B cell (primary cell): ENCODE measurements around the gene SHLD2. TPM values are rescaled to one million over a fixed set of nuclear protein-coding genes. Genes with fewer than 3 reads are reported as not detected.
"Not testable (repeated sequence)": the region's sequence is repeated elsewhere in the genome, so short reads cannot be mapped to it uniquely, and the experiment has no call there.

ENCODE experiments used
- ATAC-seq: fragments of 200-7000 bp; cut with Tn5 transposase; one replicate; pipeline ENCODE4 v1.10.0; 2021; ENCODE audit warnings: low read depth, mild to moderate bottlenecking, moderate number of reproducible peaks, moderate library complexity
- CTCF ChIA-PET: fragments of 350-600 bp; sonication (Branson Sonifier 250); formaldehyde crosslinking; loops from one replicate; lab custom pipeline; 2021; ENCODE audit warnings: antibody characterized with exemption, inconsistent platforms; lab: Charles Lee
- POLR2A ChIA-PET: fragments of 350-600 bp; sonication (Branson Sonifier 250); formaldehyde crosslinking; loops from one replicate; lab custom pipeline; 2021; ENCODE audit warnings: antibody characterized with exemption; lab: Charles Lee
- DNase-seq: peaks from one replicate; pipeline ENCODE4 v3.0.0; 2013
- H2AFZ ChIP-seq: 2 replicates; pipeline ENCODE4 v1.6.1; 2012; ENCODE audit warnings: mild to moderate bottlenecking, low read depth, low read length; ENCODE audit not compliant: insufficient read depth, poor library complexity, severe bottlenecking
- H3K27ac ChIP-seq, 2 donors: 1 replicate in 1 of 2; 2 replicates in 1 of 2; pipeline ENCODE4 v1.5.1; 2012 to 2013; ENCODE audit warnings: low read length in 2 of 2, mild to moderate bottlenecking in 2 of 2, moderate library complexity in 1 of 2
- H3K27me3 ChIP-seq, 4 experiments: fragments of 200-600 bp in 1 of 4; sonication (generic) in 1 of 4; replicated peaks in 1 of 4; 1 replicate in 2 of 4; 2 replicates in 2 of 4; pipeline versions ENCODE4 v1.6.1 to v1.7.0; 2013 to 2016; ENCODE audit warnings: low read length in 3 of 4, mild to moderate bottlenecking in 2 of 4, mixed read lengths in 1 of 4, moderate library complexity in 1 of 4; ENCODE audit not compliant: insufficient read depth in 4 of 4, control insufficient read depth in 3 of 4; ENCODE audit errors: control extremely low read depth in 1 of 4
- H3K36me3 ChIP-seq, 2 experiments: replicated peaks in 1 of 2; 1 replicate in 1 of 2; 2 replicates in 1 of 2; pipeline versions ENCODE4 v1.6.1 to v1.7.1; 2013; ENCODE audit warnings: low read length in 1 of 2; ENCODE audit not compliant: insufficient read depth in 2 of 2, control insufficient read depth in 1 of 2; ENCODE audit errors: control extremely low read depth in 1 of 2, extremely low read depth in 1 of 2
- H3K4me1 ChIP-seq, 2 donors: fragments of 200-600 bp in 1 of 2; sonication (generic) in 1 of 2; 1 replicate in 1 of 2; 2 replicates in 1 of 2; pipeline versions ENCODE4 v1.5.1 to v1.6.1; 2013 to 2017; ENCODE audit warnings: low read length in 2 of 2; ENCODE audit not compliant: control insufficient read depth in 2 of 2, insufficient read depth in 2 of 2
- H3K4me2 ChIP-seq: replicated peaks from 2 replicates; pipeline ENCODE3; 2012; ENCODE audit warnings: mild to moderate bottlenecking, low read depth, low read length; ENCODE audit not compliant: poor library complexity, severe bottlenecking
- H3K4me3 ChIP-seq, 5 experiments: fragments of 200-600 bp in 1 of 5; sonication (generic) in 1 of 5; 1 replicate in 3 of 5; 2 replicates in 2 of 5; pipeline versions ENCODE4 v1.5.1 to v1.7.0; 2011 to 2016; ENCODE audit warnings: low read length in 4 of 5, mild to moderate bottlenecking in 4 of 5, low read depth in 2 of 5, control low read depth in 1 of 5, moderate library complexity in 1 of 5; ENCODE audit not compliant: insufficient read depth in 1 of 5; ENCODE audit errors: control extremely low read depth in 1 of 5, extremely low read depth in 1 of 5
- H3K79me2 ChIP-seq: fragments of 200-600 bp; sonication (generic); one replicate; pipeline ENCODE4 v1.6.0; 2016; ENCODE audit warnings: low read length; ENCODE audit not compliant: control insufficient read depth, insufficient read depth
- H3K9ac ChIP-seq: fragments of 200-600 bp; sonication (generic); 2 replicates; pipeline ENCODE4 v1.6.1; 2017; ENCODE audit warnings: mild to moderate bottlenecking, low read length, moderate library complexity
- H3K9me3 ChIP-seq, 3 donors: one replicate each; pipeline versions ENCODE4 v1.6.1 to v1.7.1; 2013; ENCODE audit warnings: low read length in 2 of 3; ENCODE audit not compliant: control insufficient read depth in 2 of 3, insufficient read depth in 1 of 3; ENCODE audit errors: control extremely low read depth in 1 of 3
- H4K20me1 ChIP-seq: 2 replicates; pipeline ENCODE4 v1.6.0; 2012; ENCODE audit warnings: mild to moderate bottlenecking, low read length; ENCODE audit not compliant: insufficient read depth, control insufficient read depth, poor library complexity, severe bottlenecking
- H3K27ac Mint-ChIP-seq: one replicate; pipeline ENCODE4 v1.8.0; 2021; ENCODE audit warnings: mixed read lengths
- H3K27me3 Mint-ChIP-seq: one replicate; pipeline ENCODE4 v1.8.0; 2021; ENCODE audit warnings: mixed read lengths
- H3K4me1 Mint-ChIP-seq: one replicate; pipeline ENCODE4 v1.8.0; 2021; ENCODE audit warnings: mixed read lengths
- H3K4me3 Mint-ChIP-seq: one replicate; pipeline ENCODE4 v1.8.0; 2021; ENCODE audit warnings: mixed read lengths
- H3K9me3 Mint-ChIP-seq: one replicate; pipeline ENCODE4 v1.8.0; 2022; ENCODE audit warnings: mixed read lengths; ENCODE audit not compliant: insufficient read depth
- WGBS: methylation state at CpG from one replicate; pipeline ENCODE4 v1.1.5; 2013; ENCODE audit warnings: missing lambda C conversion rate; ENCODE audit not compliant: insufficient coverage; 5-methylcytosine and 5-hydroxymethylcytosine counted together
- intact Hi-C: fragments of 100-400 bp; cut with micrococcal nuclease; formaldehyde crosslinking; loops from one replicate; pipeline ENCODE4 v1.10.0; 2022
- polyA plus RNA-seq: library from polyadenylated mRNA; depleted of rRNA; stranded (reverse); fragments of >200 nt; gene quantifications from 2 replicates; pipeline ENCODE4 v1.2.3, GENCODE V29; 2012
- total RNA-seq, 2 donors: library from RNA; stranded (reverse); fragments of 120-200 nt in 1 of 2; gene quantifications; 1 replicate in 1 of 2; 2 replicates in 1 of 2; pipeline versions ENCODE4 v1.2.3 to v1.2.4, GENCODE V29; 2013 to 2022

SHLD2 gene
- total and polyA plus RNA-seq, 2 donors (not counting 1 experiment from before 2014, with no cell fraction given): 9.0 to 22.3 TPM

DNA sequence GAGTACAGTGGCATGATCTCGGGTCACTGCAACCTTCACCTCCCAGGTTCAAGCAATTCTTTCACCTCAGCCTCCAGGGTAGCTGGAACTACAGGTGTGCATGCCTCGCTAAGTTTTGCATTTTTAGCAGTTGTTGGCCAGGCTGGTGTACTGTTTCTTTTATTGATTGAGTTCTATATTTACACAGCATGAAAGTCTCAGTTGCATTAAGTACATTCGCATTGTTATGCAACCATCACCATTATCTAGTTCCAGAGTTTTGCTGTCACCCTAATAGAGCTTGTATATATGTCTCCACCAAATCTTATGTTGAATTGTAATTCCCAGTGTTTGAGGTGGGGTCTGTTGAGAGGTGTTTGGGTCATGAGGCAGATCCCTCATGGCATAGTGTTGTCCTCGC lies 28.3 kb downstream of the SHLD2 start:
- H3K4me1 ChIP-seq, CTCF ChIA-PET, H3K4me3 Mint-ChIP-seq, H3K27ac ChIP-seq, H3K9ac ChIP-seq, ATAC-seq, H3K4me1 Mint-ChIP-seq, H3K36me3 ChIP-seq, H2AFZ ChIP-seq, POLR2A ChIA-PET, H3K4me3 ChIP-seq, H3K27ac Mint-ChIP-seq, intact Hi-C loops, H3K9me3 Mint-ChIP-seq, H3K9me3 ChIP-seq, H3K79me2 ChIP-seq, H4K20me1 ChIP-seq, H3K4me2 ChIP-seq, H3K27me3 ChIP-seq, H3K27me3 Mint-ChIP-seq, DNase-seq: not testable (repeated sequence)
- WGBS: no CpG with 5 or more reads among the region's 4 CpGs

GRCh38 chr10:87127048-87127447 lies 32.0 kb downstream of the SHLD2 start:
- H3K4me2 ChIP-seq, H2AFZ ChIP-seq, POLR2A ChIA-PET, DNase-seq, H3K27me3 Mint-ChIP-seq, H3K4me3 ChIP-seq, H4K20me1 ChIP-seq, ATAC-seq, H3K27me3 ChIP-seq, H3K27ac ChIP-seq, H3K9me3 Mint-ChIP-seq, H3K9me3 ChIP-seq, intact Hi-C loops, H3K9ac ChIP-seq, CTCF ChIA-PET, H3K27ac Mint-ChIP-seq, H3K4me3 Mint-ChIP-seq, H3K4me1 ChIP-seq, H3K4me1 Mint-ChIP-seq, H3K36me3 ChIP-seq, H3K79me2 ChIP-seq: not testable (repeated sequence)
- no CpG with 5 or more reads among the region's 2 CpGs for WGBS

GRCh38 chr10:87127607-87128156 lies 32.7 kb downstream of the SHLD2 start:
- H3K4me1 ChIP-seq, POLR2A ChIA-PET, H3K9me3 ChIP-seq, H3K27ac Mint-ChIP-seq, DNase-seq, H4K20me1 ChIP-seq, H3K27me3 Mint-ChIP-seq, H3K4me1 Mint-ChIP-seq, H3K27ac ChIP-seq, H2AFZ ChIP-seq, H3K4me3 ChIP-seq, H3K4me2 ChIP-seq, ATAC-seq, intact Hi-C loops, H3K9ac ChIP-seq, H3K79me2 ChIP-seq, H3K27me3 ChIP-seq, CTCF ChIA-PET, H3K4me3 Mint-ChIP-seq, H3K9me3 Mint-ChIP-seq, H3K36me3 ChIP-seq: not testable (repeated sequence)
- no CpG with 5 or more reads among the region's 3 CpGs for WGBS

DNA sequence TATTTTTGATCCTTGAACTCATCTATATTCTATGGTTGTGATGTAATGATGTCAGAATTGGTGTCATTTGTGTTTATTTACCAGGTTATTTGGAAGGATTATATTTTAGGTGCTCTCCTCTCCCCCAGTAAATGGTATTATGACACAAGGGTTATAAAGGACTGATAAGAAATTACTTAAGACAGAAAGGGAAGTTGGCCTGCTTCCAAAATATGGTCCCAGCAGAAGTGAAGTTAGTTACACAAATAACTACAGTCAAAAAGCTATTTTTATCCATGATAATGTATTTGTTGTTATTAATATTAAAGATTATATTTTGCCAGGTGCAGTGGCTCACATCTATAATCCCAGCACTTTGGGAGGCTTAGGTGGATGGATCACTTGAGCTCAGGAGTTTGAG lies 37.2 kb downstream of the SHLD2 start:
- POLR2A ChIA-PET, H3K4me2 ChIP-seq, H3K4me1 Mint-ChIP-seq, H3K27me3 Mint-ChIP-seq, DNase-seq, H3K4me3 ChIP-seq, H3K9me3 ChIP-seq, H3K27ac Mint-ChIP-seq, H3K79me2 ChIP-seq, H2AFZ ChIP-seq, intact Hi-C loops, CTCF ChIA-PET, H4K20me1 ChIP-seq, H3K9me3 Mint-ChIP-seq, H3K27ac ChIP-seq, H3K9ac ChIP-seq, H3K4me1 ChIP-seq, H3K27me3 ChIP-seq, H3K36me3 ChIP-seq, H3K4me3 Mint-ChIP-seq, ATAC-seq: not testable (repeated sequence)
